HT1080 (cell line): ENCODE measurements around the gene FBXL20. TPM values are rescaled to one million over a fixed set of nuclear protein-coding genes. Genes with fewer than 3 reads are reported as not detected.
"Not testable (repeated sequence)": the region's sequence is repeated elsewhere in the genome, so short reads cannot be mapped to it uniquely, and the experiment has no call there.

Experiments
- DNase-seq: peaks from one replicate; pipeline ENCODE4 v3.0.0-alpha.2; 2015; ENCODE audit warnings: low read depth
- total RNA-seq: library from RNA; depleted of rRNA; stranded (reverse); fragments of >200 nt; shearing (Covaris generic); gene quantifications from 2 replicates; pipeline ENCODE4 v1.2.3, GENCODE V29; 2014

Gene FBXL20
- total RNA-seq, 1 experiment from 2014 or later = 8.0 TPM

- DNase-seq = no peak
Measured at GRCh38 chr17:39332092-39332491, 69.3 kb downstream of the FBXL20 start.

- no peak for DNase-seq
Measured at GRCh38 chr17:39328815-39329214, 72.6 kb downstream of the FBXL20 start.

- no peak for DNase-seq
Measured at GRCh38 chr17:39327109-39327508, 74.3 kb downstream of the FBXL20 start.

GRCh38 chr17:39325528-39326240, 75.7 kb downstream of the FBXL20 start:
- no peak for DNase-seq

GRCh38 chr17:39318636-39319035, 82.8 kb downstream of the FBXL20 start:
- DNase-seq = no peak

- no peak for DNase-seq
Measured at GRCh38 chr17:39306509-39307212, 94.8 kb downstream of the FBXL20 start.

- no peak for DNase-seq
Measured at GRCh38 chr17:39305978-39306377, 95.4 kb downstream of the FBXL20 start.

- no peak for DNase-seq
Measured at GRCh38 chr17:39304188-39304587, 97.2 kb downstream of the FBXL20 start.

- DNase-seq = no peak
Measured at GRCh38 chr17:39294060-39294459, 107.4 kb downstream of the FBXL20 start.

- DNase-seq = not testable (repeated sequence)
Measured at GRCh38 chr17:39292546-39292945, 108.9 kb downstream of the FBXL20 start.

GRCh38 chr17:39286513-39286912, 114.9 kb downstream of the FBXL20 start:
- not testable (repeated sequence) for DNase-seq

- no peak for DNase-seq
Measured at GRCh38 chr17:39284685-39285084, 116.7 kb downstream of the FBXL20 start.

- no peak for DNase-seq
Measured at GRCh38 chr17:39283896-39284295, 117.5 kb downstream of the FBXL20 start.

GRCh38 chr17:39283098-39283497, 118.3 kb downstream of the FBXL20 start:
- no peak for DNase-seq

- DNase-seq = no peak
Measured at GRCh38 chr17:39281806-39282205, 119.6 kb downstream of the FBXL20 start.

- not testable (repeated sequence) for DNase-seq
Measured at GRCh38 chr17:39278246-39278645, 123.2 kb downstream of the FBXL20 start.

GRCh38 chr17:39277110-39277509, 124.3 kb downstream of the FBXL20 start:
- DNase-seq = no peak

- no peak for DNase-seq
Measured at GRCh38 chr17:39276113-39276512, 125.3 kb downstream of the FBXL20 start.

GRCh38 chr17:39271546-39271945, 129.9 kb downstream of the FBXL20 start:
- DNase-seq = no peak

- DNase-seq = peak; percentile 30
Measured at GRCh38 chr17:39270923-39271322, 130.5 kb downstream of the FBXL20 start.

- no peak for DNase-seq
Measured at GRCh38 chr17:39264119-39264518, 137.3 kb downstream of the FBXL20 start.

- no peak for DNase-seq
Measured at GRCh38 chr17:39261286-39261685, 140.1 kb downstream of the FBXL20 start.
